Measurements from ENCODE around the gene MRPS11. TPM values are rescaled to one million over a fixed set of nuclear protein-coding genes. Genes with fewer than 3 reads are reported as not detected.
A peak's percentile ranks its signal among the peaks of the same experiment; 100 is the strongest.

Gene MRPS11
- total and polyA plus RNA-seq, 9 of the 15 experiments (the other 6 are each of a cell fraction or from before 2014, with no cell fraction given) = 28.3 to 83.2 (median 53.1) TPM

GRCh38 chr15:88490036-88490435, 22.5 kb downstream of the MRPS11 start (continued):
- TF ChIP-seq TSHZ1 (CRISPR knock-in tag; IDR thresholded peaks at IDR 0.05) (no peak), ZNF175 (CRISPR knock-in tag; IDR thresholded peaks at IDR 0.05; ENCODE audit: low read depth) (no peak)

- Histone ChIP-seq H3K9me3 (replicated peaks; ENCODE audit: control insufficient read depth, insufficient read depth, low read depth, low read length) (no peaks in the 10 kb centered on the region), H2AFZ (ENCODE audit: low read depth, low read length) (no peak overlapping the region), H3K36me3 (ENCODE audit: control insufficient read depth, insufficient read depth, low read length) (no peaks in the 10 kb centered on the region), H3K9ac (ENCODE audit: insufficient read depth in 1 of 2, low read depth in 2 of 2, low read length in 2 of 2) (peak overlapping the region in 1 of 2 experiments; percentile 64; a peak in 1 of 4 replicates), H3K4me1 (replicated peaks in 1 of 2; ENCODE audit: control insufficient read depth in 2 of 2, insufficient read depth in 2 of 2, low read length in 2 of 2) (peaks cover 0 to 15% of the 10 kb centered on the region in 2 experiments; a peak in 1 of 5 replicates), H3K4me3 (no peak overlapping the region), H4K20me1 (replicated peaks; ENCODE audit: control insufficient read depth, insufficient read depth, low read length) (peaks cover 3% of the 10 kb centered on the region; the same call in 1 of the 2 replicates), H3K4me2 (ENCODE audit: insufficient read depth, low read length) (no peak overlapping the region), H3K9me1 (ENCODE audit: control insufficient read depth, insufficient read depth, low read length) (no peaks in the 10 kb centered on the region), H3K27ac (ENCODE audit: extremely low read depth, low read depth, low read length) (no peak overlapping the region), H3K27me3 (ENCODE audit: control insufficient read depth in 2 of 2, insufficient read depth in 2 of 2, low read length in 2 of 2) (no peaks in the 10 kb centered on the region), H3K79me2 (ENCODE audit: control insufficient read depth, insufficient read depth, low read length) (no peaks in the 10 kb centered on the region)
- 30% methylated on average over 9 of the region's 10 CpGs for WGBS (ENCODE audit: insufficient coverage, low coverage, missing lambda C conversion rate)
- CTCF ChIA-PET (ENCODE audit: low intra/inter-chr PET ratio) = no interaction called here
- TF ChIP-seq MXI1 (IDR thresholded peaks at IDR 0.05; ENCODE audit: low read depth, low read length) = no peak
- TF ChIP-seq PRDM10 (IDR thresholded peaks at IDR 0.05; ENCODE audit: partially characterized antibody) = no peak
- TF ChIP-seq ASH1L (IDR thresholded peaks at IDR 0.05; ENCODE audit: borderline replicate concordance, low read depth, partially characterized antibody) = no peak
- TF ChIP-seq POLR2AphosphoS5 (IDR thresholded peaks at IDR 0.05; ENCODE audit: control insufficient read depth, insufficient read depth, low read depth, low read length) = no peak
- peak; percentile 36; the same call in 1 of the 2 replicates for TF ChIP-seq NFIC (IDR thresholded peaks at IDR 0.05)
- intact Hi-C loops (cut with micrococcal nuclease) = no loop called here
- no peak for DNase-seq (ENCODE audit: extremely low read depth in 1 of 4, low spot score in 3 of 4)
- POLR2A ChIA-PET = no interaction called here
- BruUV-seq (replicated peaks) = no TSS peak
- no peak for FAIRE-seq
- ATAC-seq = no peak; the same call in 2 of the 3 replicates
- in situ Hi-C loops (cut with MboI) = no loop called here
These were observed 23.6 kb downstream of the MRPS11 start for GRCh38 chr15:88491158-88491557.

Measured in K562 (cell line).